IMR-90 (cell line): ENCODE results near the gene PTK6. TPM values are rescaled to one million over a fixed set of nuclear protein-coding genes. Genes with fewer than 3 reads are reported as not detected.

ENCODE experiments used
- ATAC-seq: fragments of 200-7000 bp; cut with Tn5 transposase; 2 replicates; pipeline ENCODE4 v1.9.1; 2020; ENCODE audit warnings: low read depth, mild to moderate bottlenecking, moderate library complexity
- BruUV-seq: library from RNA; stranded (reverse); fragments of 400-500 nt; replicated peaks from 2 replicates; lab custom pipeline; 2021; lab: Mats Ljungman, UMichigan
- CTCF ChIA-PET: fragments of 300-600 bp; formaldehyde crosslinking; extraction: SDS; loops from one replicate; lab custom pipeline; 2021; ENCODE audit warnings: antibody characterized with exemption; lab: Yijun Ruan, JAX
- POLR2A ChIA-PET: fragments of 300-600 bp; sonication (Branson Sonifier 250); formaldehyde crosslinking; loops from one replicate; lab custom pipeline; 2022; ENCODE audit warnings: antibody characterized with exemption; ENCODE audit not compliant: unreplicated experiment; lab: Charles Lee
- DNase-seq: peaks from one replicate; pipeline ENCODE4 v3.0.0; 2013
- H2AFZ ChIP-seq: replicated peaks from 2 replicates; pipeline ENCODE3; 2013; ENCODE audit warnings: low read length, mild to moderate bottlenecking; ENCODE audit not compliant: poor library complexity
- H2AK5ac ChIP-seq: 2 replicates; pipeline ENCODE4 v1.6.1; 2013; ENCODE audit warnings: low read depth, low read length, inconsistent platforms
- H2AK9ac ChIP-seq: replicated peaks from 2 replicates; pipeline ENCODE3; 2013; ENCODE audit warnings: mild to moderate bottlenecking, low read depth, low read length, moderate library complexity; ENCODE audit not compliant: poor library complexity
- H2BK120ac ChIP-seq: 2 replicates; pipeline ENCODE4 v1.6.1; 2013; ENCODE audit warnings: low read depth, low read length, inconsistent platforms
- H2BK15ac ChIP-seq: 3 replicates; pipeline ENCODE4 v1.6.1; 2013; ENCODE audit warnings: low read depth, low read length, inconsistent platforms
- H2BK20ac ChIP-seq: 2 replicates; pipeline ENCODE4 v1.6.1; 2013; ENCODE audit warnings: low read depth, mild to moderate bottlenecking, inconsistent platforms, low read length, moderate library complexity
- H2BK5ac ChIP-seq: 2 replicates; pipeline ENCODE4 v1.6.1; 2013; ENCODE audit warnings: mild to moderate bottlenecking, low read depth, low read length, inconsistent platforms; ENCODE audit not compliant: poor library complexity, severe bottlenecking
- H3K14ac ChIP-seq: replicated peaks from 2 replicates; pipeline ENCODE4 v1.6.1; 2013; ENCODE audit warnings: low read depth, low read length, inconsistent platforms
- H3K18ac ChIP-seq: 2 replicates; pipeline ENCODE4 v1.6.1; 2013; ENCODE audit warnings: low read depth, low read length, control low read depth
- H3K23ac ChIP-seq: 2 replicates; pipeline ENCODE4 v1.6.1; 2013; ENCODE audit warnings: low read depth, low read length, inconsistent platforms
- H3K27ac ChIP-seq: 2 replicates; pipeline ENCODE4 v1.5.1; 2013; ENCODE audit warnings: mild to moderate bottlenecking, control low read depth, low read length; ENCODE audit not compliant: insufficient read depth
- H3K27me3 ChIP-seq: 2 replicates; pipeline ENCODE4 v1.6.1; 2013; ENCODE audit warnings: low read length; ENCODE audit not compliant: control insufficient read depth, insufficient read depth
- H3K36me3 ChIP-seq: 2 replicates; pipeline ENCODE4 v1.6.1; 2013; ENCODE audit warnings: low read length, mixed read lengths; ENCODE audit not compliant: control insufficient read depth, insufficient read depth
- H3K4ac ChIP-seq: 2 replicates; pipeline ENCODE4 v1.6.1; 2013; ENCODE audit warnings: low read depth, low read length, inconsistent platforms
- H3K4me1 ChIP-seq: 2 replicates; pipeline ENCODE4 v1.6.1; 2013; ENCODE audit warnings: low read length, mixed read lengths; ENCODE audit not compliant: control insufficient read depth, insufficient read depth
- H3K4me2 ChIP-seq: 2 replicates; pipeline ENCODE4 v1.6.1; 2013; ENCODE audit warnings: low read depth, mild to moderate bottlenecking, control low read depth, low read length, moderate library complexity
- H3K4me3 ChIP-seq: 2 replicates; pipeline ENCODE4 v1.5.1; 2013; ENCODE audit warnings: low read depth, mild to moderate bottlenecking, control low read depth, low read length, moderate library complexity; ENCODE audit not compliant: insufficient read depth
- H3K56ac ChIP-seq: 2 replicates; pipeline ENCODE4 v1.6.1; 2013; ENCODE audit warnings: low read length, inconsistent platforms; ENCODE audit not compliant: insufficient read depth; ENCODE audit errors: extremely low read depth
- H3K79me1 ChIP-seq, 2 experiments: 2 replicates each; pipeline ENCODE4 v1.6.1; 2013; ENCODE audit warnings: low read length in 2 of 2, inconsistent platforms in 1 of 2, low read depth in 1 of 2
- H3K9ac ChIP-seq: 2 replicates; pipeline ENCODE4 v1.6.1; 2013; ENCODE audit warnings: low read depth, low read length, control low read depth
- H3K9me1 ChIP-seq: 2 replicates; pipeline ENCODE4 v1.6.1; 2013; ENCODE audit warnings: low read length, inconsistent platforms; ENCODE audit not compliant: insufficient read depth
- H3K9me3 ChIP-seq: 2 replicates; pipeline ENCODE4 v1.6.1; 2013; ENCODE audit warnings: low read length; ENCODE audit not compliant: control insufficient read depth, insufficient read depth
- H4K20me1 ChIP-seq: 2 replicates; pipeline ENCODE4 v1.6.1; 2013; ENCODE audit warnings: low read length, inconsistent platforms; ENCODE audit not compliant: insufficient read depth
- H4K5ac ChIP-seq: 2 replicates; pipeline ENCODE4 v1.6.1; 2013; ENCODE audit warnings: mild to moderate bottlenecking, low read depth, low read length, control low read depth
- H4K8ac ChIP-seq, 2 experiments: 2 replicates each; pipeline ENCODE4 v1.6.1; 2013; ENCODE audit warnings: low read depth in 2 of 2, low read length in 2 of 2, control low read depth in 1 of 2, inconsistent platforms in 1 of 2
- H4K91ac ChIP-seq: 2 replicates; pipeline ENCODE4 v1.6.1; 2013; ENCODE audit warnings: low read depth, low read length, inconsistent platforms; ENCODE audit not compliant: insufficient read depth
- BHLHE40 ChIP-seq: fragments of 150-350 bp; IDR thresholded peaks from 2 replicates; pipeline ENCODE4 v1.6.1; 2016; ENCODE audit warnings: mild to moderate bottlenecking, low read depth, low read length
- CEBPB ChIP-seq: IDR thresholded peaks from 2 replicates; pipeline ENCODE4 v1.6.1; 2012; ENCODE audit warnings: low read depth, low read length, improper control_type of control experiment
- CHD1 ChIP-seq: IDR thresholded peaks from 2 replicates; pipeline ENCODE4 v1.6.1; 2012; ENCODE audit warnings: low read depth, low read length, improper control_type of control experiment
- FOS ChIP-seq: fragments of 150-350 bp; IDR thresholded peaks from 2 replicates; pipeline ENCODE4 v1.6.1; 2016; ENCODE audit warnings: low read depth, low read length
- MAZ ChIP-seq: IDR thresholded peaks from 2 replicates; pipeline ENCODE4 v1.6.1; 2012; ENCODE audit warnings: low read depth, mild to moderate bottlenecking, low read length, improper control_type of control experiment, moderate library complexity, borderline replicate concordance
- MXI1 ChIP-seq: IDR thresholded peaks from 2 replicates; pipeline ENCODE4 v1.6.1; 2012; ENCODE audit warnings: low read depth, mild to moderate bottlenecking, low read length, moderate library complexity, borderline replicate concordance
- RAD21 ChIP-seq: IDR thresholded peaks from 2 replicates; pipeline ENCODE4 v1.6.1; 2012; ENCODE audit warnings: low read length, improper control_type of control experiment
- RFX5 ChIP-seq: IDR thresholded peaks from 2 replicates; pipeline ENCODE4 v1.8.0; 2012; ENCODE audit warnings: low read depth, mild to moderate bottlenecking, low read length, moderate library complexity
- USF2 ChIP-seq: fragments of 150-350 bp; IDR thresholded peaks from 2 replicates; pipeline ENCODE4 v1.6.1; 2017; ENCODE audit warnings: mild to moderate bottlenecking, antibody characterized with exemption, low read length, low read depth
- WGBS, 2 experiments: methylation state at CpG; one replicate each; pipeline versions ENCODE4 v1.1.5 to v1.1.7; 2013; ENCODE audit warnings: missing lambda C conversion rate in 2 of 2; ENCODE audit not compliant: insufficient read length in 1 of 2; ENCODE audit errors: extremely low coverage in 2 of 2; 5-methylcytosine and 5-hydroxymethylcytosine counted together
- dilution Hi-C: fragments of 300-500 bp; cut with HindIII; formaldehyde crosslinking; loops from one replicate; pipeline ENCODE4 v1.14.3; 2018; ENCODE audit warnings: low sequenced_read_pairs; ENCODE audit not compliant: unreplicated experiment
- in situ Hi-C: fragments of 300-500 bp; cut with MboI; formaldehyde crosslinking; loops from 3 replicates; pipeline ENCODE4 v1.14.3; 2019; ENCODE audit warnings: low sequenced_read_pairs, inconsistent platforms, mixed read lengths
- intact Hi-C: fragments of 100-400 bp; cut with micrococcal nuclease; formaldehyde crosslinking; loops from 2 replicates; pipeline ENCODE4 v1.10.0; 2022
- polyA plus RNA-seq, 3 experiments: library from polyadenylated mRNA; depleted of rRNA; stranded (reverse); fragments of >200 nt; gene quantifications; 2 replicates each; pipeline ENCODE4 v1.2.3, GENCODE V29; 2012; ENCODE audit warnings: low replicate concordance in 1 of 3
- total RNA-seq: library from RNA; depleted of rRNA; stranded (reverse); fragments of >200 nt; gene quantifications from 2 replicates; pipeline ENCODE4 v1.2.3, GENCODE V29; 2012

Gene PTK6
- total and polyA plus RNA-seq, 2 of the 4 experiments (the other 2 are of a cell fraction), result not detected

GRCh38 chr20:63573647-63574131, 36.5 kb upstream of the PTK6 start:
- H3K4me3 ChIP-seq, result peak overlapping the region; percentile 85
- H2AK5ac ChIP-seq, result peak overlapping the region; percentile 67
- H3K4ac ChIP-seq, result peak overlapping the region; percentile 60; the same call in 1 of the 2 replicates
- H3K27me3 ChIP-seq, result no peaks in the 10 kb centered on the region
- in situ Hi-C loops, result no loop called here
- H2AK9ac ChIP-seq, result peak overlapping the region; percentile 99
- H3K14ac ChIP-seq, result peak overlapping the region; percentile 75
- H3K9ac ChIP-seq, result peak overlapping the region; percentile 95
- no peak overlapping the region for H4K5ac ChIP-seq
- no peak overlapping the region for H2BK20ac ChIP-seq
- BruUV-seq, result no TSS peak
- ATAC-seq (peak; percentile 59), DNase-seq (no peak)
- peak overlapping the region; percentile 75 for H3K27ac ChIP-seq
- CTCF ChIA-PET, result no interaction called here
- H2BK120ac ChIP-seq, result no peak overlapping the region
- peak overlapping the region; percentile 35 for H3K56ac ChIP-seq
- H3K9me3 ChIP-seq, result no peaks in the 10 kb centered on the region
- no peak overlapping the region for H4K91ac ChIP-seq
- intact Hi-C loops, result loop anchor here (2.0 kb wide), 1 partner anchor 19 kb away; the partner anchor contains the start of gene FNDC11
- no peak for TF ChIP-seq MAZ
- TF ChIP-seq RAD21, result no peak
- TF ChIP-seq USF2, result no peak
- no peak for TF ChIP-seq BHLHE40
- TF ChIP-seq MXI1, result no peak
- TF ChIP-seq FOS, result no peak
- no peak for TF ChIP-seq CEBPB
- TF ChIP-seq RFX5, result no peak
- no peak for TF ChIP-seq CHD1
- dilution Hi-C loops, result no loop called here
- peak overlapping the region in 1 of 2 experiments; percentile 40; a peak in 2 of 4 replicates for H4K8ac ChIP-seq
- no peak overlapping the region for H2BK5ac ChIP-seq
- peaks cover 4 to 13% of the 10 kb centered on the region in 2 experiments for H3K79me1 ChIP-seq
- H2AFZ ChIP-seq, result peak overlapping the region; percentile 76
- H2BK15ac ChIP-seq, result no peak overlapping the region
- WGBS, 2 experiments, result 0% methylated on average over 3 of the region's 24 CpGs; no CpG with 5 or more reads in 1 of the 2 experiments
- no peak overlapping the region for H3K18ac ChIP-seq
- H3K4me2 ChIP-seq, result peak overlapping the region; percentile 76
- H4K20me1 ChIP-seq, result no peaks in the 10 kb centered on the region
- peaks cover 3% of the 10 kb centered on the region; the same call in 1 of the 2 replicates for H3K9me1 ChIP-seq
- POLR2A ChIA-PET, result interaction anchor here (0.6 kb wide), 1 partner anchor 15 kb away, joined by 6 read pairs; no protein-coding TSS in a partner anchor
- H3K36me3 ChIP-seq, result peaks cover 7% of the 10 kb centered on the region; the same call in 1 of the 2 replicates
- H3K23ac ChIP-seq, result peak overlapping the region; percentile 82
- peaks cover 10% of the 10 kb centered on the region for H3K4me1 ChIP-seq
